Left ventricle myocardium inferior (tissue), 1 donor: ENCODE data around the gene ARHGAP23. TPM values are rescaled to one million over a fixed set of nuclear protein-coding genes. Genes with fewer than 3 reads are reported as not detected.

Experiments used
- DNase-seq: peaks from one replicate; pipeline ENCODE4 v3.0.0-alpha.2; 2020
- H3K27ac ChIP-seq: fragments of 200-600 bp; replicated peaks from 2 replicates; pipeline ENCODE4 v1.8.0; 2021
- H3K27me3 ChIP-seq: fragments of 200-600 bp; 2 replicates; pipeline ENCODE4 v1.8.0; 2021; ENCODE audit warnings: low read depth
- H3K36me3 ChIP-seq: fragments of 200-600 bp; 2 replicates; pipeline ENCODE4 v1.8.0; 2021
- H3K4me1 ChIP-seq: fragments of 200-600 bp; 2 replicates; pipeline ENCODE4 v1.8.0; 2021
- H3K4me3 ChIP-seq: fragments of 200-600 bp; 2 replicates; pipeline ENCODE4 v1.8.0; 2021; ENCODE audit warnings: mild to moderate bottlenecking, moderate library complexity
- H3K9me3 ChIP-seq: fragments of 200-600 bp; replicated peaks from 2 replicates; pipeline ENCODE4 v1.8.0; 2021
- intact Hi-C: fragments of 100-400 bp; cut with micrococcal nuclease; formaldehyde crosslinking; loops from one replicate; pipeline ENCODE4 v1.11.0; 2022
- total RNA-seq: library from RNA; stranded (reverse); fragmentation: NEBNext Ultra II Directional; extraction: Animal tissue kit (Norgen Biotek cat#: 25700); gene quantifications from one replicate; pipeline ENCODE4 v1.2.1, GENCODE V29; 2021
- TF ChIP-seq, protein P1 (sequence below): fragments of 200-600 bp; IDR thresholded peaks from 2 replicates; pipeline ENCODE4 v1.8.0; 2021; ENCODE audit warnings: antibody characterized with exemption, mild to moderate bottlenecking, borderline replicate concordance
- donor health status: DM: no; HTN: yes; CAD: no; lungs with severe emphysema.

Gene ARHGAP23
- total RNA-seq, 1 donor from 2014 or later: 60.8 TPM

DNA sequence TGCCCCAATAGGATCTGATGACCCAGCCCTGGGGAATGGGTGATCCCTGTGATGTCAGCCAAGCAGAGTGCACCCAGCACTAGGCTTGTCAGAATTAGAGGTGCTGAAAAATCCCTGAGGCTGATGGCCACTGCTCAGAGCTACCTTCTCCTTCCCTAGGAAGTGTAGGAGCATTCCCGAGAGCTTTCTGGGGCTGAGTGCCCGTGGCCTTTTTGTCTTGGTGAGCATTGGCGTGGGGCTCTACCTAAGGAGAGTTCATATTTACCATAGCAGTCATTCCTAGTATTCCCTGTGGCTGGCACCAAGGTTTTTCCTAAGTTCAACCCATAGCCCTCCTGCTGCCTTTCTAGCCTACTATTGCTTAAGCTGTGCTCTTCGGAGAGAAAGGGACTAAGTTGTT, 22.6 kb upstream of the ARHGAP23 start:
- TF ChIP-seq, protein P1, sequence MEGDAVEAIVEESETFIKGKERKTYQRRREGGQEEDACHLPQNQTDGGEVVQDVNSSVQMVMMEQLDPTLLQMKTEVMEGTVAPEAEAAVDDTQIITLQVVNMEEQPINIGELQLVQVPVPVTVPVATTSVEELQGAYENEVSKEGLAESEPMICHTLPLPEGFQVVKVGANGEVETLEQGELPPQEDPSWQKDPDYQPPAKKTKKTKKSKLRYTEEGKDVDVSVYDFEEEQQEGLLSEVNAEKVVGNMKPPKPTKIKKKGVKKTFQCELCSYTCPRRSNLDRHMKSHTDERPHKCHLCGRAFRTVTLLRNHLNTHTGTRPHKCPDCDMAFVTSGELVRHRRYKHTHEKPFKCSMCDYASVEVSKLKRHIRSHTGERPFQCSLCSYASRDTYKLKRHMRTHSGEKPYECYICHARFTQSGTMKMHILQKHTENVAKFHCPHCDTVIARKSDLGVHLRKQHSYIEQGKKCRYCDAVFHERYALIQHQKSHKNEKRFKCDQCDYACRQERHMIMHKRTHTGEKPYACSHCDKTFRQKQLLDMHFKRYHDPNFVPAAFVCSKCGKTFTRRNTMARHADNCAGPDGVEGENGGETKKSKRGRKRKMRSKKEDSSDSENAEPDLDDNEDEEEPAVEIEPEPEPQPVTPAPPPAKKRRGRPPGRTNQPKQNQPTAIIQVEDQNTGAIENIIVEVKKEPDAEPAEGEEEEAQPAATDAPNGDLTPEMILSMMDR: no peak
- DNase-seq: no peak
- no peaks in the 10 kb centered on the region for H3K27me3 ChIP-seq
- H3K9me3 ChIP-seq: no peaks in the 10 kb centered on the region
- peaks cover 22% of the 10 kb centered on the region for H3K36me3 ChIP-seq
- H3K4me1 ChIP-seq: no peaks in the 10 kb centered on the region
- H3K27ac ChIP-seq: no peak overlapping the region
- no peak overlapping the region for H3K4me3 ChIP-seq
- intact Hi-C loops: no loop called here

DNA sequence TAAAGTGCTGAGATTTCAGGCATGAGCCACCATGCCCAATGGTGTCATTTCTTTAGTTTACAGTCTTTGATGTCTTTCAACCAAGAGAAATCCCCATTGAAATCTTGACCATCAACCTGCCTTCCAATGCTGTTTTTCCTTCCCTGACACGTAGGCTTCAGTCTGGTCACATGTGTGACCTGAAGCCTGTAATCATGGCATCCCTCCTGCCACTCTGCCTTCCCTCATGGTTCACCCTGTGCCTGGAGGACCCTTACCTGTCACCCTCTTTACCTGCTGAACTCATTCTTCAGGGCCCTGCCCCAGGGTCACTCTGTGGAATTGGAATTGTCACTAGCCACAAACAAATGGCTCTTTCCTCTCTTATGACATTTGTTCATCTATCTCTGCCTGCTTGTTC, 18.1 kb upstream of the ARHGAP23 start:
- Histone ChIP-seq H3K27me3 (peaks cover 4% of the 10 kb centered on the region), H3K9me3 (no peaks in the 10 kb centered on the region), H3K4me1 (peaks cover 8% of the 10 kb centered on the region), H3K27ac (no peak overlapping the region), H3K4me3 (no peak overlapping the region), H3K36me3 (no peaks in the 10 kb centered on the region)
- intact Hi-C loops: no loop called here
- TF ChIP-seq, protein P1: no peak
- DNase-seq: no peak

DNA sequence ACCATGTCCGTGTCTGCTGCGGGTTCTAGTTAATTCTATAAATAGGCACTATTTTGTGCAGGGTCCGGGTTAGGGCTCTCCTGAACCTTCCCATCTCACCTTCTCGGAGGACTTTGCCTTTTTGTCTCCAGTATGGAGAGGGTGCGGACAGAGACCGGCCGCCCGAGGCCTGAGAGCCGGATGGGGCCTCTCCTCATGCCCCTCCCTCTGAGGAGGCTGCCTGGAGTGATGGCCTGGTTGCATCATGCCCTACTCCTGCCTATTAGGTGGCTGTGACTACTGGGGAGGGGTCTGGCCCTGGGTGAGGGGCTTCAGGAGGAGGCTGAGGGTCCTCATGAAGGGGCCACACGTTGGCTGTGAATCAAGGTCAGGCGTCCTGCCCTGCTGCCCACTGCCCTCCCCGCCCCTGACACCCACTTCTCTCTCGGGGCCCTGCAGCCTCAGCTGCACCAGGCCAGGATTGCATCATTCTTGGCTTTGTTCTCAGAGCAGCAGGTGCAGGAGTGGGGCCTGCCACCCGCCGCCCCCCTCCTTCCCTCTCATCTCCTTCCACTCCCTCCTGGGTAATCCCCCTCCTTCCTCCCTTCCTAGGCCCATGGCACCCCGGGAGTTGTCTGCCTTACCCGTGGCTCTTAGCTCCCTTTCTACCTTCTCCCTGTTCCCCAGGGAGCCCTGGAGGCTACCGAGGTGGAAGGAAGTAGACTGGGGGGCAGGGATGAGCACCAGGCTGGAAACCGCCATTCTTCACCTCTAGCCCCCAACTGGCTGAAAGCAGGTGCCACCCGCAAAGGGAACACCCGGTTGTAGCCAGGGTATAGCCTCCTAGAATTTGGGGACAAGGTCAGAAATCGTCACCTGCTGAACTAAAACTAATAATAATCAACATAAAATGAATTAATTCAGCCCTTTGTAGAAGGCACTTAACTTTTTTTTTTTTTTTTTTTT, 12.7 kb upstream of the ARHGAP23 start:
- Histone ChIP-seq H3K4me1 (peaks cover 36% of the 10 kb centered on the region), H3K27me3 (peaks cover 53% of the 10 kb centered on the region), H3K4me3 (peak overlapping the region; percentile 14), H3K36me3 (no peaks in the 10 kb centered on the region), H3K9me3 (no peaks in the 10 kb centered on the region), H3K27ac (no peak overlapping the region)
- no peak for DNase-seq
- intact Hi-C loops: loop anchor here (2.0 kb wide), 1 partner anchor 65 kb away; the partner anchor contains the start of gene SOCS7
- TF ChIP-seq, protein P1: no peak

DNA sequence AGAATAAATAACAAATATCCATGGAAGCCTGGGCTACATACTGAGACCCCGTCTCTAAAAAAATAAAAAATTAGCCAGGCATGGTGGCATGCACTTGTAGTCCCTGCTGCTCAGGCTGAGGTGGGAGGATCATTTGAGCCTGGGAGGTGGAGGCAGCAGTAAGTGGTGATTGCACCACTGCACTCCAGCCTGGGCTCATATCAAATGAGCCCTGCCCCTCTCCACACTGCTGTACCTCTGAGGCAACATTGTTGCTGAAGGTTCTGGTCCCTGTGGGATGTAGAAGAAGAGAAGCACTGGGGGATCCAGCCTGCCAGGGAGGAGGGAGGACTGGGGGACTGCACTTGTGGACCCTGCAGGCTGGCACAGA, 11.4 kb upstream of the ARHGAP23 start:
- TF ChIP-seq, protein P1: no peak
- no peak overlapping the region for H3K27ac ChIP-seq
- intact Hi-C loops: no loop called here
- H3K4me1 ChIP-seq: peaks cover 49% of the 10 kb centered on the region
- H3K9me3 ChIP-seq: no peaks in the 10 kb centered on the region
- no peak for DNase-seq
- no peak overlapping the region for H3K4me3 ChIP-seq
- H3K27me3 ChIP-seq: peaks cover 56% of the 10 kb centered on the region
- H3K36me3 ChIP-seq: no peaks in the 10 kb centered on the region

DNA sequence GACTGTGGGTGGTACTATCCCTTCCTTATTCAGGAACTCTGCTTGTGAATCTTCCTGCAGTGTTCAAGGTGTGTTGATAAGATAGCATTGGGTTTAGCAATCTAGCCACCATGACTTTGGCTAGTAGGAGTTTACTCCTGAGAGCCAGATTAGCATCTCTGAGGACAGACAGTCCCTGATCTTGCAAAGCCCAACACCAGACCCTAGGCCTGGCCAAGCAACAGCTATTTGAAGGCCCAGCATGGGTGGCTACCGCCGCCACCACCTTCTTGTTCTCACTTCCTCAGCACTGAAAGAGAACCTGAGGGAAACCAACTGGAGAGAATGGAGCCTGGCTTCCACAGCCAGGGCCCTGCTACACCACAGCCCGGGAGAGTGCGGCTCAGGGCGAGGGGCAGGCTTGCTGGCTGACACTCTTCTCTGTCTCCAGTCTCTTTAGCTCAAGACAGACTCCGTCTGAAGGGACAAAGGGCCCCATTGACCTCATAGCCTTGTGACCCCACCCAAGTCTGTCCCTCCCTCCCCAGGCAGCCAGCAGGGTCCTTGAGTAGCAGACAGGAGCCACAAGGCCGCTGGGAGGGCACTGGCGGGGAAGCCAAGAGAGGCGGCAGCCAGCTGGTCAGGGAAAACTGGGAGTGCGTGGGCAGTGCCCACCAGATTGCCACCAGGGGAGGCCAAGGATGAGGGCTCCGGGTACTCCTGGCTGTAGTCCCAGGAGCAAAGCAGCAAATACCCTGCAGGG, 10.9 kb upstream of the ARHGAP23 start:
- peaks cover 55% of the 10 kb centered on the region for H3K4me1 ChIP-seq
- no peak overlapping the region for H3K27ac ChIP-seq
- intact Hi-C loops: no loop called here
- no peaks in the 10 kb centered on the region for H3K9me3 ChIP-seq
- H3K36me3 ChIP-seq: no peaks in the 10 kb centered on the region
- TF ChIP-seq, protein P1: no peak
- no peak overlapping the region for H3K4me3 ChIP-seq
- DNase-seq: no peak
- peaks cover 56% of the 10 kb centered on the region for H3K27me3 ChIP-seq
